HCT116 (cell line): ENCODE data around the gene PREPL. TPM values are rescaled to one million over a fixed set of nuclear protein-coding genes. Genes with fewer than 3 reads are reported as not detected.

Experiments used
- ATAC-seq: fragments of 200-7000 bp; cut with Tn5 transposase; 2 replicates; pipeline ENCODE4 v1.9.1; 2020; ENCODE audit warnings: mild to moderate bottlenecking, moderate library complexity
- BruUV-seq: library from RNA; stranded (reverse); fragments of 400-500 nt; replicated peaks from 2 replicates; lab custom pipeline; 2021; lab: Mats Ljungman, UMichigan
- CTCF ChIA-PET: fragments of 300-600 bp; sonication (Branson Sonifier 250); formaldehyde crosslinking; loops from one replicate; lab custom pipeline; 2021; ENCODE audit warnings: antibody characterized with exemption; lab: Charles Lee
- POLR2A ChIA-PET: fragments of 300-600, 350-600 bp; sonication (Branson Sonifier 250); formaldehyde crosslinking; loops from one replicate; lab custom pipeline; 2021; ENCODE audit warnings: antibody characterized with exemption; lab: Charles Lee
- RAD21 ChIA-PET, 2 experiments: fragments of 300-600 bp; sonication (Branson Sonifier 250); formaldehyde crosslinking; loops; one replicate each; lab custom pipeline; 2023; ENCODE audit warnings: low total read pairs in 2 of 2; ENCODE audit not compliant: uncharacterized antibody in 2 of 2, unreplicated experiment in 2 of 2, low non-redundant PET in 1 of 2; lab: Charles Lee
- DNase-seq: peaks from one replicate; pipeline ENCODE4 v3.0.0-alpha.2; 2010; ENCODE audit warnings: low read depth, low spot score
- H2AFZ ChIP-seq: fragments of 200-600 bp; shearing (Covaris generic), sonication (generic); 2 replicates; pipeline ENCODE4 v1.6.1; 2017; ENCODE audit warnings: low read depth, mixed run types, mixed read lengths, antibody characterized with exemption, low read length; ENCODE audit not compliant: poor library complexity, severe bottlenecking
- H3K27ac ChIP-seq: 2 replicates; pipeline ENCODE4 v1.5.1; 2012; ENCODE audit warnings: low read depth, low read length
- H3K27me3 ChIP-seq: fragments of 200-600 bp; sonication (generic); 2 replicates; pipeline ENCODE4 v1.6.1; 2016; ENCODE audit warnings: mixed run types, low read length, mixed read lengths; ENCODE audit not compliant: insufficient read depth
- H3K36me3 ChIP-seq, 2 experiments: fragments of 200-500 bp in 1 of 2; fragments of 200-600 bp in 1 of 2; sonication (Bioruptor generic) in 1 of 2; sonication (generic) in 1 of 2; 2 replicates each; pipeline versions ENCODE4 v1.5.1 to v1.6.1; 2014 to 2016; ENCODE audit warnings: low read length in 2 of 2, inconsistent platforms in 1 of 2, mixed read lengths in 1 of 2, mixed run types in 1 of 2; ENCODE audit not compliant: insufficient read depth in 2 of 2, control insufficient read depth in 1 of 2
- H3K4me1 ChIP-seq, 2 experiments: fragments of 200-600 bp in 1 of 2; sonication (generic) in 1 of 2; 2 replicates each; pipeline versions ENCODE4 v1.5.1 to v1.6.1; 2012 to 2017; ENCODE audit warnings: low read length in 2 of 2, inconsistent platforms in 1 of 2, mild to moderate bottlenecking in 1 of 2, mixed read lengths in 1 of 2, mixed run types in 1 of 2, moderate library complexity in 1 of 2; ENCODE audit not compliant: insufficient read depth in 2 of 2, control insufficient read depth in 1 of 2
- H3K4me2 ChIP-seq: fragments of 200-600 bp; sonication (generic); 2 replicates; pipeline ENCODE4 v1.6.1; 2017; ENCODE audit warnings: mixed run types, low read length, mixed read lengths
- H3K4me3 ChIP-seq, 2 experiments: fragments of 200-600 bp in 1 of 2; sonication (generic) in 1 of 2; replicated peaks in 1 of 2; 2 replicates each; pipeline ENCODE4 v1.5.1; 2011 to 2016; ENCODE audit warnings: low read length in 2 of 2, control low read depth in 1 of 2, low read depth in 1 of 2, mild to moderate bottlenecking in 1 of 2, mixed read lengths in 1 of 2, mixed run types in 1 of 2
- H3K79me2 ChIP-seq: fragments of 200-600 bp; sonication (generic); 2 replicates; pipeline ENCODE4 v1.6.1; 2017; ENCODE audit warnings: mild to moderate bottlenecking, mixed run types, low read length, moderate library complexity, mixed read lengths; ENCODE audit not compliant: insufficient read depth
- H3K9ac ChIP-seq: fragments of 200-600 bp; sonication (generic); 2 replicates; pipeline ENCODE4 v1.6.1; 2016; ENCODE audit warnings: low read length, mixed read lengths
- H3K9me2 ChIP-seq: fragments of 200-600 bp; sonication (generic), shearing (Covaris generic); 2 replicates; pipeline ENCODE4 v1.6.1; 2017; ENCODE audit warnings: mixed run types, mild to moderate bottlenecking, moderate library complexity; ENCODE audit not compliant: insufficient read depth
- H3K9me3 ChIP-seq, 2 experiments: fragments of 200-500 bp in 1 of 2; fragments of 200-600 bp in 1 of 2; sonication (Bioruptor generic) in 1 of 2; sonication (generic) in 1 of 2; 2 replicates each; pipeline ENCODE4 v1.6.1; 2014 to 2017; ENCODE audit warnings: low read length in 2 of 2, mixed read lengths in 2 of 2, inconsistent platforms in 1 of 2, low read depth in 1 of 2, mild to moderate bottlenecking in 1 of 2, mixed run types in 1 of 2, moderate library complexity in 1 of 2; ENCODE audit not compliant: control insufficient read depth in 1 of 2, insufficient read depth in 1 of 2
- H4K20me1 ChIP-seq: fragments of 200-600 bp; sonication (generic), shearing (Covaris generic); 2 replicates; pipeline ENCODE4 v1.6.1; 2017; ENCODE audit warnings: mixed run types, mild to moderate bottlenecking, moderate library complexity; ENCODE audit not compliant: insufficient read depth
- CEBPB ChIP-seq: IDR thresholded peaks from 2 replicates; pipeline ENCODE4 v1.6.1; 2012; ENCODE audit warnings: low read depth
- CTCF ChIP-seq, 3 experiments: fragments of 200-600 bp in 1 of 3; sonication (generic) in 1 of 3; IDR thresholded peaks in 2 of 3; conservative IDR thresholded peaks in 1 of 3; 2 replicates each; pipeline ENCODE4 v1.5.1; 2012 to 2017; ENCODE audit warnings: low read depth in 2 of 3, low read length in 2 of 3, antibody characterized with exemption in 1 of 3, borderline replicate concordance in 1 of 3, control low read depth in 1 of 3, mild to moderate bottlenecking in 1 of 3, mixed read lengths in 1 of 3, mixed run types in 1 of 3, moderate library complexity in 1 of 3; ENCODE audit not compliant: insufficient read depth in 1 of 3
- EZH2phosphoT487 ChIP-seq: fragments of 200-600 bp; IDR thresholded peaks from 2 replicates; pipeline ENCODE4 v1.6.1; 2018; ENCODE audit warnings: antibody characterized with exemption, borderline replicate concordance
- FOSL1 ChIP-seq: IDR thresholded peaks from 2 replicates; pipeline ENCODE4 v1.6.1; 2012; ENCODE audit warnings: low read depth
- JUND ChIP-seq: IDR thresholded peaks from 2 replicates; pipeline ENCODE4 v1.6.1; 2012
- MAX ChIP-seq: IDR thresholded peaks from 2 replicates; pipeline ENCODE4 v1.6.1; 2012
- RAD21 ChIP-seq: IDR thresholded peaks from 2 replicates; pipeline ENCODE4 v1.6.1; 2012; ENCODE audit warnings: low read depth, mild to moderate bottlenecking
- SIN3A ChIP-seq: IDR thresholded peaks from 2 replicates; pipeline ENCODE4 v1.6.1; 2012; ENCODE audit warnings: low read depth
- TCF7L2 ChIP-seq: IDR thresholded peaks from 2 replicates; pipeline ENCODE4 v1.7.0; 2011; ENCODE audit warnings: borderline replicate concordance, inconsistent platforms; ENCODE audit not compliant: insufficient read depth, insufficient read length; ENCODE audit errors: extremely low read depth
- ZBTB33 ChIP-seq: IDR thresholded peaks from 2 replicates; pipeline ENCODE4 v1.6.1; 2011; ENCODE audit warnings: mild to moderate bottlenecking, low read length, moderate library complexity; ENCODE audit not compliant: insufficient replicate concordance; ENCODE audit errors: extremely low read depth
- ZFX ChIP-seq: fragments of 450-650 bp; IDR thresholded peaks from 2 replicates; pipeline ENCODE4 v1.6.1; 2017
- intact Hi-C: fragments of 100-400 bp; cut with micrococcal nuclease; formaldehyde crosslinking; loops from 2 replicates; pipeline ENCODE4 v1.10.0; 2022
- total RNA-seq: library from RNA; stranded (reverse); gene quantifications from one replicate; pipeline ENCODE4 v1.2.1, GENCODE V29; 2021; ENCODE audit not compliant: unreplicated experiment

Gene PREPL
- total RNA-seq, 1 experiment from 2014 or later, result 31.1 TPM

GRCh38 chr2:44352510-44352909 is 8.8 kb downstream of the PREPL start:
- peaks cover 15% of the 10 kb centered on the region for H3K79me2 ChIP-seq
- H3K9ac ChIP-seq, result no peak overlapping the region
- DNase-seq (no peak), ATAC-seq (no peak)
- no peaks in the 10 kb centered on the region for H3K27me3 ChIP-seq
- intact Hi-C loops, result no loop called here
- no peaks in the 10 kb centered on the region for H3K9me3 ChIP-seq
- CTCF ChIA-PET, result no interaction called here
- BruUV-seq, result no TSS peak
- no peaks in the 10 kb centered on the region for H3K36me3 ChIP-seq
- no peak overlapping the region for H2AFZ ChIP-seq
- no peak overlapping the region for H3K27ac ChIP-seq
- POLR2A ChIA-PET, result interaction anchor here (2.6 kb wide), 1 partner anchor 9 kb away, joined by 14 read pairs; the partner anchor contains the start of genes CAMKMT and PREPL
- no peak for TF ChIP-seq EZH2phosphoT487
- no peak for TF ChIP-seq CEBPB
- no peak for TF ChIP-seq MAX
- TF ChIP-seq SIN3A, result no peak
- TF ChIP-seq CTCF (IDR thresholded peaks at IDR 0.05 in 2 of 3, conservative IDR thresholded peaks at IDR 0.05 in 1 of 3; ENCODE audit: borderline replicate concordance in 1 of 3, insufficient read depth in 1 of 3, low read depth in 2 of 3, low read length in 2 of 3), result no peak
- no peak for TF ChIP-seq FOSL1
- TF ChIP-seq ZBTB33, result no peak
- no peak for TF ChIP-seq JUND
- no peak for TF ChIP-seq RAD21
- TF ChIP-seq TCF7L2, result no peak
- TF ChIP-seq ZFX, result no peak
- H3K4me3 ChIP-seq, result no peak overlapping the region
- no peak overlapping the region for H3K4me2 ChIP-seq
- RAD21 ChIA-PET, result no interaction called here
- H3K4me1 ChIP-seq, result no peaks in the 10 kb centered on the region
- H4K20me1 ChIP-seq, result no peaks in the 10 kb centered on the region
- no peaks in the 10 kb centered on the region for H3K9me2 ChIP-seq
